K562 (cell line): ENCODE results near the gene KCTD13. TPM values are rescaled to one million over a fixed set of nuclear protein-coding genes. Genes with fewer than 3 reads are reported as not detected.

Source experiments
- CBX2 ChIP-seq: fragments of 200-600 bp; sonication (generic); IDR thresholded peaks from one replicate; pipeline ENCODE4 v1.6.1; 2012; ENCODE audit warnings: mild to moderate bottlenecking, low read length, inconsistent platforms; ENCODE audit not compliant: insufficient read depth, poor library complexity, severe bottlenecking
- CREB3L1 ChIP-seq: fragments of 450-650 bp; IDR thresholded peaks from 2 replicates; pipeline ENCODE4 v1.6.1; 2014; ENCODE audit warnings: low read depth, mild to moderate bottlenecking, moderate library complexity, borderline replicate concordance
- DACH1 ChIP-seq: fragments of 450-650 bp; IDR thresholded peaks from 2 replicates; pipeline ENCODE4 v1.6.1; 2018; ENCODE audit not compliant: partially characterized antibody
- FUS ChIP-seq: fragments of 200-400 bp; formaldehyde crosslinking; optimal IDR thresholded peaks from 2 replicates; pipeline ENCODE3; 2017; ENCODE audit warnings: low read depth, low read length
- JUNB ChIP-seq: fragments of 450-650 bp; formaldehyde crosslinking; conservative IDR thresholded peaks from 2 replicates; pipeline ENCODE4 v1.4.0; 2020; ENCODE audit warnings: mild to moderate bottlenecking
- KLF1 ChIP-seq: fragments of 450-650 bp; IDR thresholded peaks from 2 replicates; pipeline ENCODE4 v1.6.1; 2016; ENCODE audit warnings: missing genetic modification characterization, missing compliant biosample characterization
- MTA1 ChIP-seq: fragments of 450-650 bp; IDR thresholded peaks from 2 replicates; pipeline ENCODE4 v1.6.1; 2017; ENCODE audit warnings: borderline replicate concordance
- NFYB ChIP-seq: IDR thresholded peaks from 2 replicates; pipeline ENCODE4 v1.6.1; 2011; ENCODE audit warnings: mild to moderate bottlenecking, moderate library complexity; ENCODE audit not compliant: insufficient read length; ENCODE audit errors: extremely low read depth
- PCBP2 ChIP-seq: fragments of 200-400 bp; formaldehyde crosslinking; IDR thresholded peaks from 2 replicates; pipeline ENCODE4 v1.6.1; 2018; ENCODE audit warnings: low read length, low read depth, mild to moderate bottlenecking, moderate library complexity; ENCODE audit not compliant: poor library complexity, severe bottlenecking
- PHB ChIP-seq: fragments of 250-450 bp; sonication (Bioruptor Pico); IDR thresholded peaks from 2 replicates; pipeline ENCODE4 v1.5.0; 2021
- RBM39 ChIP-seq: fragments of 200-400 bp; formaldehyde crosslinking; optimal IDR thresholded peaks from 2 replicates; pipeline ENCODE3; 2018; ENCODE audit warnings: low read depth, low read length
- SP2 ChIP-seq: IDR thresholded peaks from 2 replicates; pipeline ENCODE4 v1.6.1; 2011; ENCODE audit warnings: mild to moderate bottlenecking, low read depth, low read length, moderate library complexity; ENCODE audit not compliant: poor library complexity, severe bottlenecking; ENCODE audit errors: extremely low read depth
- TARDBP ChIP-seq: fragments of 450-650 bp; IDR thresholded peaks from 2 replicates; pipeline ENCODE4 v1.6.1; 2016
- TCFL5 ChIP-seq: fragments of 250-450 bp; sonication (Bioruptor Pico); conservative IDR thresholded peaks from 2 replicates; pipeline ENCODE4 v1.6.1; 2021; ENCODE audit warnings: mild to moderate bottlenecking, moderate library complexity, matching md5 sums
- TFAP4 ChIP-seq: sonication (generic); formaldehyde crosslinking; IDR thresholded peaks from 2 replicates; pipeline ENCODE4 v1.8.0; 2022; ENCODE audit warnings: missing genetic modification reagents, mild to moderate bottlenecking, moderate library complexity, borderline replicate concordance
- TGIF2 ChIP-seq: sonication (generic); formaldehyde crosslinking; IDR thresholded peaks from 2 replicates; pipeline ENCODE4 v1.8.1; 2022; ENCODE audit warnings: mild to moderate bottlenecking, missing genetic modification reagents, moderate library complexity
- YBX1 ChIP-seq: fragments of 450-650 bp; IDR thresholded peaks from 2 replicates; pipeline ENCODE4 v1.7.1; 2016; ENCODE audit warnings: mild to moderate bottlenecking
- ZFP36 ChIP-seq: fragments of 150-350 bp; IDR thresholded peaks from 2 replicates; pipeline ENCODE4 v1.6.1; 2018; ENCODE audit warnings: low read length, low read depth; ENCODE audit not compliant: partially characterized antibody
- ZKSCAN8 ChIP-seq: fragments of 200-800 bp; sonication (Bioruptor generic); IDR thresholded peaks from 2 replicates; pipeline ENCODE4 v1.6.1; 2016; ENCODE audit warnings: missing genetic modification characterization, missing compliant biosample characterization
- ZNF23 ChIP-seq: fragments of 250-450 bp; sonication (Bioruptor Pico); IDR thresholded peaks from 2 replicates; pipeline ENCODE4 v1.4.0; 2020; ENCODE audit warnings: mild to moderate bottlenecking
- ZNF592 ChIP-seq: fragments of 450-650 bp; IDR thresholded peaks from 2 replicates; pipeline ENCODE4 v1.6.1; 2017; ENCODE audit warnings: antibody characterized with exemption, mild to moderate bottlenecking
- ZNF695 ChIP-seq: fragments of 450-650 bp; formaldehyde crosslinking; IDR thresholded peaks from 2 replicates; pipeline ENCODE4 v1.4.0; 2020; ENCODE audit warnings: mild to moderate bottlenecking, moderate library complexity
- ZNF75A ChIP-seq: fragments of 450-650 bp; formaldehyde crosslinking; IDR thresholded peaks from 2 replicates; pipeline ENCODE4 v1.4.0; 2020; ENCODE audit warnings: mild to moderate bottlenecking
- polyA plus RNA-seq, 8 experiments: library from polyadenylated mRNA; depleted of rRNA in 4 of 8; stranded (reverse) in 5 of 8; unstranded in 3 of 8; fragments of >200 nt; fragmentation: Nextera tagmentation in 2 of 8; fragmentation: Illumina TruSeq in 1 of 8; extraction: Ambion mirVana in 2 of 8; extraction: Trizol in 1 of 8; gene quantifications; 2 replicates each; pipeline versions ENCODE4 v1.2.1 to v1.2.3, GENCODE V29; 2011 to 2014; ENCODE audit warnings: inconsistent platforms in 1 of 8, missing spikeins in 1 of 8
- total RNA-seq, 7 experiments: library from RNA; depleted of rRNA in 6 of 7; stranded (reverse); fragments of >200 nt in 6 of 7; fragmentation: Illumina TruSeq in 2 of 7; extraction: Trizol in 2 of 7; gene quantifications; 2 replicates each; pipeline versions ENCODE4 v1.2.1 to v1.2.3, GENCODE V29; 2011 to 2021; ENCODE audit warnings: low replicate concordance in 1 of 7

KCTD13 gene
- total and polyA plus RNA-seq, 9 of the 15 experiments (the other 6 are each of a cell fraction or from before 2014, with no cell fraction given): 1.0 to 20.6 (median 9.8) TPM

- peak; percentile 86 for TF ChIP-seq TFAP4
- no peak for TF ChIP-seq PCBP2
- no peak for TF ChIP-seq ZKSCAN8 (CRISPR knock-in tag)
- TF ChIP-seq TGIF2 (CRISPR knock-in tag): no peak
- TF ChIP-seq ZFP36: no peak
- TF ChIP-seq ZNF75A (CRISPR knock-in tag): no peak
- TF ChIP-seq PHB (CRISPR knock-in tag): 0 out of 2 replicates have a peak, but pooled peaks have one; percentile 9
- no peak for TF ChIP-seq ZNF695
- TF ChIP-seq SP2: no peak
- no peak for TF ChIP-seq DACH1
- TF ChIP-seq TARDBP: no peak
- TF ChIP-seq CBX2: no peak
- TF ChIP-seq JUNB: no peak
- TF ChIP-seq KLF1 (tag): no peak
- TF ChIP-seq ZNF23 (CRISPR knock-in tag): no peak
- no peak for TF ChIP-seq NFYB
- no peak for TF ChIP-seq YBX1
- peak; percentile 88 for TF ChIP-seq CREB3L1
- TF ChIP-seq FUS: no peak
- no peak for TF ChIP-seq TCFL5 (CRISPR knock-in tag)
- TF ChIP-seq ZNF592: peak; percentile 96
- TF ChIP-seq MTA1: no peak
- TF ChIP-seq RBM39: no peak
Observed at GRCh38 chr16:29973384-29974246, 47.6 kb upstream of the KCTD13 start, which contains the start of gene TAOK2 (continued).
